ENCODE measurements around the gene TPRG1L. TPM values are rescaled to one million over a fixed set of nuclear protein-coding genes. Genes with fewer than 3 reads are reported as not detected.

TPRG1L gene
- total RNA-seq, 1 experiment from 2014 or later, result 17.4 TPM

GRCh38 chr1:3678361-3679097 lies 53.7 kb downstream of the TPRG1L start:
- Histone ChIP-seq H3K27ac (no peak overlapping the region), H3K9me3 (replicated peaks) (no peaks in the 10 kb centered on the region), H3K4me3 (no peak overlapping the region), H3K4me1 (replicated peaks) (no peaks in the 10 kb centered on the region), H3K27me3 (replicated peaks) (no peaks in the 10 kb centered on the region), H3K36me3 (no peaks in the 10 kb centered on the region)
- DNase-seq (ENCODE audit: low read depth in 1 of 2, low spot score in 2 of 2), result no peak

- Histone ChIP-seq H3K4me1 (replicated peaks) (no peaks in the 10 kb centered on the region), H3K4me3 (no peak overlapping the region), H3K27me3 (replicated peaks) (no peaks in the 10 kb centered on the region), H3K9me3 (replicated peaks) (no peaks in the 10 kb centered on the region), H3K36me3 (no peaks in the 10 kb centered on the region), H3K27ac (no peak overlapping the region)
- DNase-seq (ENCODE audit: low read depth in 1 of 2, low spot score in 2 of 2), result no peak
These were observed 54.3 kb downstream of the TPRG1L start for GRCh38 chr1:3679098-3679555.

Other genes with a start within 250 kb of the TPRG1L start
- gene ARHGEF16, start 170.3 kb upstream of the TPRG1L start, total RNA-seq (2014; rRNA removed; shearing (Covaris generic)), result 34.9 and 46.6 TPM in 2 replicates
- 2.0 and 2.2 TPM in 2 replicates for gene MEGF6, start 13.5 kb upstream of the TPRG1L start, total RNA-seq (2014; rRNA removed; shearing (Covaris generic))
- gene WRAP73, start 25.1 kb downstream of the TPRG1L start, total RNA-seq (2014; rRNA removed; shearing (Covaris generic)), result 19.5 and 23.7 TPM in 2 replicates
- gene TP73, start 27.5 kb downstream of the TPRG1L start, total RNA-seq (2014; rRNA removed; shearing (Covaris generic)), result 2.2 and 3.4 TPM in 2 replicates
- not detected in 2 replicates for gene CCDC27, start 127.4 kb downstream of the TPRG1L start, total RNA-seq (2014; rRNA removed; shearing (Covaris generic))
- not detected in 2 replicates for gene SMIM1, start 147.7 kb downstream of the TPRG1L start, total RNA-seq (2014; rRNA removed; shearing (Covaris generic))
- 46.4 and 70.8 TPM in 2 replicates for gene LRRC47, start 171.5 kb downstream of the TPRG1L start, total RNA-seq (2014; rRNA removed; shearing (Covaris generic))
- 14.8 and 51.1 TPM in 2 replicates for gene CEP104, start 232.2 kb downstream of the TPRG1L start, total RNA-seq (2014; rRNA removed; shearing (Covaris generic))
- gene DFFB, start 232.5 kb downstream of the TPRG1L start, total RNA-seq (2014; rRNA removed; shearing (Covaris generic)), result 2.8 and 11.9 TPM in 2 replicates